KOPT-K1 (cell line): ENCODE measurements around the gene SLC25A11.

Experiments
- H3K27ac ChIP-seq: fragments of 200-600 bp; sonication (generic); 2 replicates; pipeline ENCODE4 v1.5.1; 2016; ENCODE audit warnings: antibody characterized with exemption, mild to moderate bottlenecking, low read depth, low read length; ENCODE audit not compliant: poor library complexity, severe bottlenecking
- H3K36me3 ChIP-seq: fragments of 200-600 bp; sonication (generic); 2 replicates; pipeline ENCODE4 v1.5.1; 2017; ENCODE audit warnings: antibody characterized with exemption, mild to moderate bottlenecking, low read length, moderate library complexity; ENCODE audit not compliant: insufficient read depth
- H3K9me3 ChIP-seq: fragments of 200-600 bp; sonication (generic); 2 replicates; pipeline ENCODE4 v1.5.1; 2017; ENCODE audit warnings: antibody characterized with exemption, low read length, mild to moderate bottlenecking; ENCODE audit not compliant: insufficient read depth, poor library complexity, severe bottlenecking

Gene SLC25A11

DNA sequence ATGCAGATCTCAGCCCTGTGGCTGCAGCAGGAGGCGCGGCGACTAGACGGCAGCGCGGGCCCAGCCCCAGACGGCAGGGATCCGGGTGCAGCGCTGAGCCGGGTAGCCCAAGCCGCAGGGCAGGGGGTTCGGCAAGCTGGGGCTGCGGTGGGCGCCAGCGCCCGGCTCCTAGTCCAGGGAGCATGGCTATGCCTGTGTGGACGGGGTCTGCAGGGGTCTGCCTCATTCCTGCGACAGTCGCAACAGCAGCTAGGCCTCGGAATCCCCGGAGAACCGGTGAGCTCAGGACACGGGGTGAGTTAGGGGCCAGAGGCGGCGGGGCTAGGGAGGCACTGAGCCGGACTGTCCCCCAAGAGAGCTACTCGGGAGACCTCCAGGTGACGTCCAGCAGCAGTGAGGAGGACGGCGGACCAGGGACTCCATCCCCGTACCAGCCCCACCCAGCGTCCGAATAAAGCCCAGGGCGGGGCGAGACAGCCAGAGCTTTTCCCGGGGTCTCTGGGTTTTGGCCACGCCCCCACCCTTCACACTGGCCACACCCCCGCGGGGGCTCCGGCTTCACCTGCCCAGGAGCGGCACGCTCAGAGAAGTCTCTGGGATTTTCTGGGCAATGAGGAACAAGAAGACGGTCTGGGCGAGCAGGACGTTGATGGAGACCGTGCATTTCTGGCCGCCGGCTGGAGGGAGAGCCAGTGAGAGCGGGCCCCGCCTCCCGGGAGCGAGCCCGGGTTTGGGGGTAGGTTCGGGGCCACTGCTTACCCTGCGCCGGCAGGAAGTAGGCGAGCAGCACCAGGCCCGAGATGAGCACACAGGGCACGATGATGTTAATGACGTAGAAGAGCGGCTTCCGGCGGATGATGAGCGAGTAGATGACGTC lies 39.4 kb downstream of the SLC25A11 start:
- Histone ChIP-seq H3K27ac (no peak overlapping the region), H3K36me3 (peaks cover 4% of the 10 kb centered on the region; the same call in 1 of the 2 replicates), H3K9me3 (no peaks in the 10 kb centered on the region)

DNA sequence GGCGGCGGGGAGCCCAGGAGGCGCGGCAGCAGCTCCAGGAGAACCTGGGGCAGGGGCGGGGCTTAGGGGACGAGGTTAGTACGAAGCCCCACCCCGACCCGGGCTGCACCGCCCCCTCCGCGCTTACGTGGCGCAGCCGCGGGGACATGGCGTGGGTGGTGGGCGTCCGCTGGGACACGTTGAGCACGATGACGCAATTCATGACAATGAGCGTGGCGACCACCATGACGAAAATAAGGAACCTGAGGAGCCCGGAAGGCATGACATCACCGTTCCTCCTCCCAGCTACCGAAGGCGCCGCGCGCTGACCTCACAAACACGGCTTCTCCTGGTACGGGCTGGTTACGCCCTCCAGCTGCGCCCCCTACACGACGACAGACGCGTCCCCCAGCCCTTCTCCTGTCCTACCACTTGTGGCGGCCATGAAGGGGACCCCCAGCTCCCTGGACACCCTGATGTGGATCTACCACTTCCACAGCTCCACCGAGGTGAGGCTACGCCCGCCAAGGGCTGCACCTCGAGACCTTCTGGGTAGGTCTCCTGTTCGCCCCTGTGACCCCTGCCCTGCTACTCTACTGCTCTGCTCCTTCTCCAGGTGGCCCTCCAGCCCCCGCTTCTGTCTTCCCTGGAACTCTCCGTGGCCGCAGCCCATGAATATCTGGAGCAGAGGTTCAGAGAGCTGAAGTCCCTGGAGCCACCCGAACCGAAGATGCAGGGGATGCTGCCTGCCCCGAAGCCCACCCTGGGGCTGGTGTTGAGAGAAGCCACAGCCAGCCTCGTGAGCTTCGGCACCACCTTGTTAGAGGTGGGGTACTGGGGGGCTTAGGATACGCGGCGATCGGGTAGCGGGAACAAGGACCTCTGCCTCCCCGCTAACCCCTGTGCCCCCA lies 40.3 kb downstream of the SLC25A11 start, which contains the start of gene C17orf107:
C17orf107 (plus strand) TSS at position 196 of the 890 bp plus-strand sequence; CDS start at position 423, 227 bp downstream.
- Histone ChIP-seq H3K9me3 (no peaks in the 10 kb centered on the region), H3K27ac (no peak within 1 kb of the TSS), H3K36me3 (peaks cover 13% of the 10 kb centered on the region; the same call in 1 of the 2 replicates)

DNA sequence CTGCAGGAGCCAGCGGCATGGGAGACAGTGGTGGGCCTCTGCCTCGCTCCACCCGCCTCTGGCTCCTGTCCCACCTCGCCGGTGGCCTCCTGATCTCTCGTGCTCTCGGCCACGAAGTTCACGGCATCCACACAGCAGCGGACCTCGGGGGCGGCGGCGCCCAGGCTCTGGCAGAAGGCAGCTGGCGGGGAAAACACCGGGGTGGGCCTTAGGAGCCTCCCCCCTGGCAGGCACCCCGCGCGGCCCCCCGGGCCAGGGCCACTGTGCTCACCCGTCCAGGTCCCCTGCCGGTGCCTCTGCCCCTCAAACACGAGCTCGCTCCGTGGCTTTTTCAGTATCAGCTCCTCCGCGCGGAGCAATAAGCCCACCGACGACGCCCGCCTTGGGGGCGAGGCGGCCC lies 40.9 kb downstream of the SLC25A11 start:
- H3K9me3 ChIP-seq, result no peaks in the 10 kb centered on the region
- H3K27ac ChIP-seq, result no peak overlapping the region
- peaks cover 19% of the 10 kb centered on the region; the same call in 1 of the 2 replicates for H3K36me3 ChIP-seq

DNA sequence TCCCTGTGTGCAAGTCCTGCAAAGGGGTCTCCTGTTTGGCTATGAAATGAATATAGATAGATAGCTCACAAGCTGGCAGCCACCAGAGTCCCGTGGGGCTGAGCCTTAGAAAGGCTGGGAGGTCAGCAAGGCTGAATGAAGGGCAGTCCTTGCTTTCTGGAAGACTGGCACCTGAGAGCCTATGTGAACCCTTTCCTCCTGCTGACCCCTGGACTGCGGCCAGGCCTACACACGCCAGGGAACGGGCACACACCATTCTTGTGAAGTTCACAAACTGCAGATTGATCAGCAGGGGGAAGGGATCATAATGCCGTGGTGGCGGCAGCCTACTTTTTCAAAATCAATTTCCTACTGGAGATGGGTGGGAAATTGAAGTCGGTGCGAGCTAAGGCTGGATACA lies 41.5 kb downstream of the SLC25A11 start:
- Histone ChIP-seq H3K9me3 (no peaks in the 10 kb centered on the region), H3K36me3 (peaks cover 19% of the 10 kb centered on the region; the same call in 1 of the 2 replicates), H3K27ac (no peak overlapping the region)

DNA sequence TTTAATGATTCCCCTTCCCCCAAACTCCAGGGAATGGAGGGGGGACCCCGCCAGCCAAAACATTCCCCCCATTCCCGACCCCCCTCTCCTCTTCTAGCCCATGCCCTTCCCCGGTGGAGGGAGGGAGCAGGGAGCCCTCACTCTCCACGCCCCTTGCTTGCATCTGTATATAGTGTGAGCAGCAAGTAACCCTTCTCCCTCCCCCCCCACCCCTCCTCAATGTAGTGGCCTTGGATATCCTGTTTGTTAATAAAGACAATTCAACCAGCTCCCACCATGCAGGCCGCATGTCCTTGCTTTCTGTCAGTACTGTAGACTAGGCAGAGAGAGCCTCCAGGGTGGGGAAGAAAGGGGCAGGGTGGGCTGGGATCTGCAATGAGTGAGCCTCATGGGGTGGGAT lies 42.1 kb downstream of the SLC25A11 start:
- H3K27ac ChIP-seq, result no peak overlapping the region
- H3K36me3 ChIP-seq, result peaks cover 19% of the 10 kb centered on the region; the same call in 1 of the 2 replicates
- H3K9me3 ChIP-seq, result no peaks in the 10 kb centered on the region

DNA sequence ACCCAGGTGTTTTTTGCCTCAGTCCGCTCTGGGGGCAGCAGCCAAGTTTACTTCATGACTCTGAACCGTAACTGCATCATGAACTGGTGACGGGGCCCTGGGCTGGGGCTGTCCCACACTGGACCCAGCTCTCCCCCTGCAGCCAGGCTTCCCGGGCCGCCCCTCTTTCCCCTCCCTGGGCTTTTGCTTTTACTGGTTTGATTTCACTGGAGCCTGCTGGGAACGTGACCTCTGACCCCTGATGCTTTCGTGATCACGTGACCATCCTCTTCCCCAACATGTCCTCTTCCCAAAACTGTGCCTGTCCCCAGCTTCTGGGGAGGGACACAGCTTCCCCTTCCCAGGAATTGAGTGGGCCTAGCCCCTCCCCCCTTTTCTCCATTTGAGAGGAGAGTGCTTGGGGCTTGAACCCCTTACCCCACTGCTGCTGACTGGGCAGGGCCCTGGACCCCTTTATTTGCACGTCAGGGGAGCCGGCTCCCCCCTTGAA lies 42.6 kb downstream of the SLC25A11 start:
- Histone ChIP-seq H3K9me3 (no peaks in the 10 kb centered on the region), H3K27ac (no peak overlapping the region), H3K36me3 (peaks cover 21% of the 10 kb centered on the region; the same call in 1 of the 2 replicates)

DNA sequence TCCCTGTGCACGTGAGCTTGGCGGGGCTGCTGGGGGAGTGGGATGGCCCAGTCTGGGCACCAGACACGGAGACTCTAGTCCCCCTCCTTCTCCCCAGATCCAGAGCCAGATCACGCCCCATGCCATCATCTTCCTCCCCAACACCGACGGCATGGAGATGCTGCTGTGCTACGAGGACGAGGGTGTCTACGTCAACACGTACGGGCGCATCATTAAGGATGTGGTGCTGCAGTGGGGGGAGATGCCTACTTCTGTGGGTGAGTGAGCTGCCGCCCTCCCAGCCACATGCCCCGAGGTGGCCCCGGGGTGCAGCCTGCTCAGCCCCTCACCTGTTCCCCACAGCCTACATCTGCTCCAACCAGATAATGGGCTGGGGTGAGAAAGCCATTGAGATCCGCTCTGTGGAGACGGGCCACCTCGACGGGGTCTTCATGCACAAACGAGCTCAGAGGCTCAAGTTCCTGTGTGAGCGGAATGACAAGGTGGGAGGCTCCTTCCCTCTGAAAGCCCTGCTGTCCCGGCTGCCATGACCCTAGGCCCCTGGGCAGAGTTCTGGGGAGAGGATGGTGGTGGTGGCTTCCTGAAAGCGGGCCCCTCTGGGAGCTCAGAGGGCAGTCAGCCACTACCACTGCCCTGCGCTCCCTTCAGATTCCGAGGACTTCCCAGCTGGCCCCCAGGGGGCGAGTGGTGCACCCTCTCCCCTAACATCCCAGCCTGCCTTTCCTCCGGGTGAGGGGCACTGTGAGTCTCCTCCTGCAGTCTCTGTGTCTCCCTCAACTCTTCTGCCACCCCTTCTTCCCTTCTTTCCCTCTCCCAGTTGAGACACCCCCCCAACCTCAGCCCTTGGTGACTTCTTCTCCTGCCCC lies 43.3 kb downstream of the SLC25A11 start:
- Histone ChIP-seq H3K27ac (no peak overlapping the region), H3K9me3 (no peaks in the 10 kb centered on the region), H3K36me3 (peaks cover 28% of the 10 kb centered on the region; the same call in 1 of the 2 replicates)

DNA sequence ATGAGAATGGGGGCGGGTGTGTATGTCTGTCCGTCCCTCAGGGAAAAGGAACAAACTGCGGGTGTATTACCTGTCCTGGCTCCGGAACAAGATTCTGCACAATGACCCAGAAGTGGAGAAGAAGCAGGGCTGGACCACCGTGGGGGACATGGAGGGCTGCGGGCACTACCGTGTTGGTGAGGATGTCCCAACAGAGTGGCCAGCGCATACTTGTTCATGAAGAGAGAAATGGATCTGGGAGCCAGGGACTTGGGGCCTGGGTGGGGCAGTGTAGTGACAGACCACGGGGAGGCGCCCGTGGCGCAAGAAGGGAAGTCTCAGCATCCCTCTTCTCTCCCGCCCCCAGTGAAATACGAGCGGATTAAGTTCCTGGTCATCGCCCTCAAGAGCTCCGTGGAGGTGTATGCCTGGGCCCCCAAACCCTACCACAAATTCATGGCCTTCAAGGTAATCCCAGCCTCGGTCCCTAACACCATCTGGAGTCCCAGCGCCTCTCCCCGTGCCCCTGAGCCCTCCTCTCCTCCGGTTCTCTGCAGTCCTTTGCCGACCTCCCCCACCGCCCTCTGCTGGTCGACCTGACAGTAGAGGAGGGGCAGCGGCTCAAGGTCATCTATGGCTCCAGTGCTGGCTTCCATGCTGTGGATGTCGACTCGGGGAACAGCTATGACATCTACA lies 44.1 kb downstream of the SLC25A11 start:
- Histone ChIP-seq H3K9me3 (no peaks in the 10 kb centered on the region), H3K36me3 (peaks cover 35% of the 10 kb centered on the region; the same call in 1 of the 2 replicates), H3K27ac (no peak overlapping the region)

DNA sequence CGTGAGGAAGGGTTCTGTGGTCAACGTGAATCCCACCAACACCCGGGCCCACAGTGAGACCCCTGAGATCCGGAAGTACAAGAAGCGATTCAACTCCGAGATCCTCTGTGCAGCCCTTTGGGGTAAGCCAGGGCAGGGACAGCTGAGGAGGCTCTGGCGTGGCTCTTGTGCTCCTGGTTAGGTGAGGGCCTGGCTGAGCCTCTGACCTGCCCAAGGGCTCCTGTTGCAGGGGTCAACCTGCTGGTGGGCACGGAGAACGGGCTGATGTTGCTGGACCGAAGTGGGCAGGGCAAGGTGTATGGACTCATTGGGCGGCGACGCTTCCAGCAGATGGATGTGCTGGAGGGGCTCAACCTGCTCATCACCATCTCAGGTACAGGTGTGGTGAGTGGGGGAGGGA lies 44.7 kb downstream of the SLC25A11 start:
- Histone ChIP-seq H3K36me3 (peaks cover 42% of the 10 kb centered on the region; the same call in 1 of the 2 replicates), H3K27ac (no peak overlapping the region), H3K9me3 (no peaks in the 10 kb centered on the region)

DNA sequence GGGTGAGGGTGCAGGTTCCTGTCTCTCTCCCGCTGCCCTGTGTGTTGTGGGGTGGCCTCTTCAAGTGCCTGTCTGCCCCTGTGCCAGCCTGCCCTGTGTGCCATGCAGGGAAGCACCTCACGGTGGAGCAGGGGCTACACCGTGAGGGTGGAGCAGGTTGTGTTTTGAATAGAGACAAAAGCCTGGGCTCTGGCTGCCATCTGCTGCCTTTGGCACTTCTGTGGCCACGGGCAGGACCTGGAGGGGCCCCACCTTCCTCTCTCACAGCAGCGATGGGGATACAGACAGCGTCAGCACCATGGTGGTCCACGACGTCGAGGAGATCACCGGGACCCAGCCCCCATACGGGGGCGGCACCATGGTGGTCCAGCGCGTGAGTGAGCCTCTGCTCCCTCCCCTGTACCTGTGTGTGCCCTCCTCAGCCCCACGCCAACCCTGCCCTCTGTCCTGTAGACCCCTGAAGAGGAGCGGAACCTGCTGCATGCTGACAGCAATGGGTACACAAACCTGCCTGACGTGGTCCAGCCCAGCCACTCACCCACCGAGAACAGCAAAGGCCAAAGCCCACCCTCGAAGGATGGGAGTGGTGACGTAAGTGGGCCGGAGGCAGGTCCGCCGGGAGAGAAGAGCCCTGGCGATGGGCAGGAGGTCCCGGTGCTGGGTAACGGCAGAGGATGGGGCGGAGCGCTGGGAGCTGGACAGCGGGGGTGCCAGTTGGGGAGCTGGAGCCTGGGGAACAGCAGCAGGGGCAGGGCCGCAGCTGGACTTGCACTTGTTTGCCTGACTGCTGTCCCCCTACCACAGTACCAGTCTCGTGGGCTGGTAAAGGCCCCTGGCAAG lies 45.9 kb downstream of the SLC25A11 start:
- peaks cover 47% of the 10 kb centered on the region; the same call in 1 of the 2 replicates for H3K36me3 ChIP-seq
- H3K9me3 ChIP-seq, result no peaks in the 10 kb centered on the region
- H3K27ac ChIP-seq, result no peak overlapping the region

DNA sequence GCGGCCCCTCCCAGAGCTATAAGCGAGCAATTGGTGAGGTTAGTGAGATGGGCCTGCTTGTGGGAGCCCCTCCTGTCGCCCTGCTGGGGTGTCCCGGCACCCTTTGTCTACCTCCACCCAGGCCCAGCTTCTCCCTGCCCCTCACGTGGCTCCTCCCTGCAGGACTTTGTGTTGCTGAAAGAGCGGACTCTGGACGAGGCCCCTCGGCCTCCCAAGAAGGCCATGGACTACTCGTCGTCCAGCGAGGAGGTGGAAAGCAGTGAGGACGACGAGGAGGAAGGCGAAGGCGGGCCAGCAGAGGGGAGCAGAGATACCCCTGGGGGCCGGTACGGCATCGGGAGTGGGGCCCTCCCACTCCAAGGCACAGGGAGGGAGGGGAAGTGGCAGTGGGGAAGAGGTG lies 46.6 kb downstream of the SLC25A11 start:
- peaks cover 50% of the 10 kb centered on the region; the same call in 1 of the 2 replicates for H3K36me3 ChIP-seq
- no peak overlapping the region for H3K27ac ChIP-seq
- H3K9me3 ChIP-seq, result no peaks in the 10 kb centered on the region

DNA sequence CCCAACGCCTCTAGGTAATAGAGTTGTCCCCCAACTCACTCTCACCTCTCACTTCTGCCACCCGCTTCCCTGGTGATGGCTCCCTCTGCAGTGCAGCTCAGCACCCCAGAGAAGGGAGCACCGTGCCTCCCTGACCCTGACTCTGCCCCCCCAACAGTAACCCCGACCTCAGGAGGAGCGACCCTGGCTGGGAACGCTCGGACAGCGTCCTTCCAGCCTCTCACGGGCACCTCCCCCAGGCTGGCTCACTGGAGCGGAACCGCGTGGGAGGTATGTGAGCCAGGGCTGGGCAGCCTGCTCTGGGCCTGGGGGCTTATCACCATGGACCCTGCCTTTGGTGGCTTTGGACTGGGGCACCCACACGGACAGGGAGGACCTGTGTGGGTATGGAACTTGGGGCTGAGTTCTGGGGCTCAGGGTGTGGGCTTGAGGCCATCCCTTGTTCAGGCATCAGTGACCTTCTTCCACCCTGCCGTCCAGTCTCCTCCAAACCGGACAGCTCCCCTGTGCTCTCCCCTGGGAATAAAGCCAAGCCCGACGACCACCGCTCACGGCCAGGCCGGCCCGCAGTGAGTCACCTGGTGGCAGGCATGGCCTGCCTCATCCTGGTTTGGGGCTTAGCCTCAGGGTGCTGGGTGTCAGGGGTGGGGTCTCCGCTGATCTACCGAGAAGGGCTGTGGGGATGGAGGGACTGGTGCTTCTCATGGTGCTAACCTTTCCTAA lies 47.2 kb downstream of the SLC25A11 start:
- Histone ChIP-seq H3K27ac (no peak overlapping the region), H3K36me3 (peaks cover 54% of the 10 kb centered on the region; the same call in 1 of the 2 replicates), H3K9me3 (no peaks in the 10 kb centered on the region)
